PC-3 (cell line): Measurements from ENCODE around the gene OPHN1. TPM values are rescaled to one million over a fixed set of nuclear protein-coding genes. Genes with fewer than 3 reads are reported as not detected.
A peak's percentile ranks its signal among the peaks of the same experiment; 100 is the strongest.

Source experiments
- ATAC-seq: fragments of 200-7000 bp; cut with Tn5 transposase; 2 replicates; pipeline ENCODE4 v1.9.1; 2020; ENCODE audit warnings: mild to moderate bottlenecking, moderate library complexity
- BruUV-seq: library from RNA; stranded (reverse); fragments of 400-500 nt; replicated peaks from 2 replicates; lab custom pipeline; 2021; lab: Mats Ljungman, UMichigan
- CTCF ChIA-PET: fragments of 300-600 bp; sonication (Branson Sonifier 250); formaldehyde crosslinking; loops from one replicate; lab custom pipeline; 2022; ENCODE audit warnings: antibody characterized with exemption; lab: Charles Lee
- POLR2A ChIA-PET: fragments of 300-600 bp; sonication (Branson Sonifier 250); formaldehyde crosslinking; loops from one replicate; lab custom pipeline; 2022; ENCODE audit warnings: antibody characterized with exemption; ENCODE audit not compliant: unreplicated experiment; lab: Charles Lee
- DNase-seq: peaks from one replicate; pipeline ENCODE4 v3.0.0-alpha.2; 2015
- H2AFZ ChIP-seq: fragments of 300-600 bp; sonication (generic); 2 replicates; pipeline ENCODE4 v1.6.0; 2016; ENCODE audit warnings: antibody characterized with exemption, low read length
- H3F3A ChIP-seq: fragments of 300-600 bp; sonication (generic); one replicate; pipeline ENCODE4 v1.6.0; 2017; ENCODE audit warnings: antibody characterized with exemption, low read length, control low read depth, mild to moderate bottlenecking; ENCODE audit not compliant: unreplicated experiment
- H3K27ac ChIP-seq: fragments of 300-600 bp; sonication (generic); 2 replicates; pipeline ENCODE4 v1.5.1; 2016; ENCODE audit warnings: mild to moderate bottlenecking, low read length
- H3K27me3 ChIP-seq: fragments of 300-600 bp; sonication (generic); 2 replicates; pipeline ENCODE4 v1.6.1; 2016; ENCODE audit warnings: low read length, mixed read lengths
- H3K36me3 ChIP-seq: fragments of 300-600 bp; sonication (generic); 2 replicates; pipeline ENCODE4 v1.6.1; 2016; ENCODE audit warnings: low read depth, mixed run types, low read length, mixed read lengths
- H3K4me1 ChIP-seq: fragments of 300-600 bp; sonication (generic); 2 replicates; pipeline ENCODE4 v1.5.1; 2016; ENCODE audit warnings: low read length; ENCODE audit not compliant: insufficient read depth
- H3K4me2 ChIP-seq: fragments of 300-600 bp; sonication (generic); 2 replicates; pipeline ENCODE4 v1.6.0; 2016; ENCODE audit warnings: low read length
- H3K4me3 ChIP-seq: fragments of 300-600 bp; sonication (generic); 2 replicates; pipeline ENCODE4 v1.5.1; 2016; ENCODE audit warnings: mild to moderate bottlenecking, low read length, mixed read lengths
- H3K79me2 ChIP-seq: fragments of 300-600 bp; sonication (generic); 2 replicates; pipeline ENCODE4 v1.6.1; 2017; ENCODE audit warnings: low read length, mixed read lengths
- H3K9ac ChIP-seq: fragments of 300-600 bp; sonication (generic); 2 replicates; pipeline ENCODE4 v1.6.0; 2016; ENCODE audit warnings: mild to moderate bottlenecking, low read length
- H3K9me2 ChIP-seq: fragments of 300-600 bp; sonication (generic); replicated peaks from 2 replicates; pipeline ENCODE4 v1.6.1; 2016; ENCODE audit warnings: mixed run types, low read length, mixed read lengths
- H3K9me3 ChIP-seq: fragments of 300-600 bp; sonication (generic); 2 replicates; pipeline ENCODE4 v1.6.1; 2016; ENCODE audit warnings: low read length, mixed read lengths
- H4K20me1 ChIP-seq: fragments of 300-600 bp; sonication (generic); 2 replicates; pipeline ENCODE4 v1.6.1; 2016; ENCODE audit warnings: low read length, mixed read lengths
- EZH2 ChIP-seq: fragments of 300-600 bp; sonication (generic); IDR thresholded peaks from one replicate; pipeline ENCODE4 v1.6.1; 2017; ENCODE audit warnings: antibody characterized with exemption, mild to moderate bottlenecking, low read length; ENCODE audit not compliant: unreplicated experiment
- EZH2phosphoT487 ChIP-seq: fragments of 300-600 bp; sonication (generic); IDR thresholded peaks from 2 replicates; pipeline ENCODE4 v1.6.1; 2018; ENCODE audit warnings: mild to moderate bottlenecking, antibody characterized with exemption, low read length, borderline replicate concordance
- intact Hi-C: fragments of 100-400 bp; cut with micrococcal nuclease; formaldehyde crosslinking; loops from 2 replicates; pipeline ENCODE4 v1.9.0; 2023
- total RNA-seq: library from RNA; depleted of rRNA; stranded (reverse); fragments of >200 nt; gene quantifications from 2 replicates; pipeline ENCODE4 v1.2.3, GENCODE V29; 2014
- TF ChIP-seq, protein P1 (sequence below): fragments of 300-600 bp; sonication (generic); conservative IDR thresholded peaks from 2 replicates; pipeline ENCODE4 v1.5.1; 2017; ENCODE audit warnings: antibody characterized with exemption, low read depth, mild to moderate bottlenecking, low read length

OPHN1 gene
- total RNA-seq, 1 experiment from 2014 or later = 6.0 TPM

- CTCF ChIA-PET = no interaction called here
- Histone ChIP-seq H3K36me3 (no peaks in the 10 kb centered on the region), H3K27ac (peak overlapping the region; percentile 93), H3K9me2 (no peaks in the 10 kb centered on the region), H3K9ac (peak overlapping the region; percentile 59), H3K4me3 (no peak overlapping the region), H4K20me1 (no peaks in the 10 kb centered on the region), H3K79me2 (no peaks in the 10 kb centered on the region), H3F3A (no peaks in the 10 kb centered on the region), H3K27me3 (no peaks in the 10 kb centered on the region), H2AFZ (no peak overlapping the region), H3K9me3 (no peaks in the 10 kb centered on the region), H3K4me1 (peaks cover 34% of the 10 kb centered on the region), H3K4me2 (peak overlapping the region; percentile 53)
- DNase-seq (peak; percentile 96), ATAC-seq (peak; percentile 85)
- BruUV-seq = no TSS peak
- POLR2A ChIA-PET = interaction anchor here (0.7 kb wide), 1 partner anchor 166 kb away, joined by 4 read pairs; no protein-coding TSS in a partner anchor
- TF ChIP-seq EZH2 = no peak
- TF ChIP-seq, protein P1, sequence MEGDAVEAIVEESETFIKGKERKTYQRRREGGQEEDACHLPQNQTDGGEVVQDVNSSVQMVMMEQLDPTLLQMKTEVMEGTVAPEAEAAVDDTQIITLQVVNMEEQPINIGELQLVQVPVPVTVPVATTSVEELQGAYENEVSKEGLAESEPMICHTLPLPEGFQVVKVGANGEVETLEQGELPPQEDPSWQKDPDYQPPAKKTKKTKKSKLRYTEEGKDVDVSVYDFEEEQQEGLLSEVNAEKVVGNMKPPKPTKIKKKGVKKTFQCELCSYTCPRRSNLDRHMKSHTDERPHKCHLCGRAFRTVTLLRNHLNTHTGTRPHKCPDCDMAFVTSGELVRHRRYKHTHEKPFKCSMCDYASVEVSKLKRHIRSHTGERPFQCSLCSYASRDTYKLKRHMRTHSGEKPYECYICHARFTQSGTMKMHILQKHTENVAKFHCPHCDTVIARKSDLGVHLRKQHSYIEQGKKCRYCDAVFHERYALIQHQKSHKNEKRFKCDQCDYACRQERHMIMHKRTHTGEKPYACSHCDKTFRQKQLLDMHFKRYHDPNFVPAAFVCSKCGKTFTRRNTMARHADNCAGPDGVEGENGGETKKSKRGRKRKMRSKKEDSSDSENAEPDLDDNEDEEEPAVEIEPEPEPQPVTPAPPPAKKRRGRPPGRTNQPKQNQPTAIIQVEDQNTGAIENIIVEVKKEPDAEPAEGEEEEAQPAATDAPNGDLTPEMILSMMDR = no peak
- TF ChIP-seq EZH2phosphoT487 = no peak
- intact Hi-C loops = loop anchor here (5.0 kb wide), 2 partner anchors 45 to 125 kb away; partner anchors contain the start of gene OPHN1
Measured at GRCh38 chrX:68307769-68308168, 125.5 kb downstream of the OPHN1 start.

GRCh38 chrX:68304602-68305001 lies 128.7 kb downstream of the OPHN1 start:
- Histone ChIP-seq H3K9ac (no peak overlapping the region), H3K9me3 (no peaks in the 10 kb centered on the region), H3K79me2 (no peaks in the 10 kb centered on the region), H4K20me1 (no peaks in the 10 kb centered on the region), H3F3A (no peaks in the 10 kb centered on the region), H3K36me3 (no peaks in the 10 kb centered on the region), H3K9me2 (no peaks in the 10 kb centered on the region), H3K27me3 (no peaks in the 10 kb centered on the region), H2AFZ (no peak overlapping the region), H3K4me1 (peaks cover 28% of the 10 kb centered on the region), H3K4me2 (no peak overlapping the region), H3K27ac (no peak overlapping the region), H3K4me3 (no peak overlapping the region)
- TF ChIP-seq EZH2phosphoT487 = no peak
- TF ChIP-seq, protein P1 = no peak
- no peak for TF ChIP-seq EZH2
- no peak for ATAC-seq
- POLR2A ChIA-PET = interaction anchor here (0.7 kb wide), 1 partner anchor 110 kb away, joined by 3 read pairs; no protein-coding TSS in a partner anchor
- CTCF ChIA-PET = no interaction called here
- no peak for DNase-seq
- BruUV-seq = no TSS peak
- intact Hi-C loops = loop anchor here (5.0 kb wide), 2 partner anchors 48 to 128 kb away; partner anchors contain the start of gene OPHN1

DNA sequence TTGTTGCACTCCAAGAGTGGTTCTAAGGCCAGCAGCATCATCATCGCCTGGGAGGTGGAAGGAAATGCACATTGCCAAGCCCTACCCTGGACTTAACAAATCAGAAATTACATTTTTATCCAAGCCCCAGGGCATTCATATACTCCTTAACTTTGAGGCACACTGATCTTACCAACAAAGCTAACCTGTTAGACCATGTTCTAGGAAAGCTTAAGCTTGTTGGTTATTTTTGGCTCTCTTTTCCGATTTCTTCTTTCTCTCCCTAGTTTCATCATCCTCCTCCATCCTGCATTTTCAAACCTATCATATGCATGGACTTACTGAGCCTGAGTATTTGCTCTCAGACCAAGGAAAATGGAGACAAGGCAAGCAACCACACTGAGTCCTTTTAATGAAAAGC lies 133.4 kb downstream of the OPHN1 start:
- Histone ChIP-seq H3F3A (no peaks in the 10 kb centered on the region), H3K9ac (no peak overlapping the region), H3K9me2 (no peaks in the 10 kb centered on the region), H3K4me1 (peaks cover 11% of the 10 kb centered on the region), H3K27me3 (no peaks in the 10 kb centered on the region), H3K27ac (no peak overlapping the region), H2AFZ (no peak overlapping the region), H3K36me3 (no peaks in the 10 kb centered on the region), H3K4me2 (no peak overlapping the region), H3K9me3 (no peaks in the 10 kb centered on the region), H3K4me3 (no peak overlapping the region), H3K79me2 (no peaks in the 10 kb centered on the region), H4K20me1 (no peaks in the 10 kb centered on the region)
- CTCF ChIA-PET = no interaction called here
- POLR2A ChIA-PET = no interaction called here
- intact Hi-C loops = loop anchor here (5.0 to 10.0 kb wide), 2 partner anchors 65 to 103 kb away; no protein-coding TSS in a partner anchor
- ATAC-seq (no peak), DNase-seq (no peak)
- TF ChIP-seq, protein P1 = no peak
- TF ChIP-seq EZH2 (no peak), EZH2phosphoT487 (no peak)
- BruUV-seq = no TSS peak
